Adrenal gland (tissue), 12 donors: ENCODE measurements around the gene VPS33A. TPM values are rescaled to one million over a fixed set of nuclear protein-coding genes. Genes with fewer than 3 reads are reported as not detected.

ENCODE experiments used
- DNase-seq, 7 donors: peaks; one replicate each; pipeline ENCODE4 v3.0.0-alpha.2; 2019 to 2020
- H3K27ac ChIP-seq, 5 donors: fragments of 200-600 bp; sonication (generic) in 4 of 5; 1 replicate in 3 of 5; 2 replicates in 2 of 5; pipeline versions ENCODE4 v1.5.1 to v1.8.0; 2016 to 2020; ENCODE audit warnings: mild to moderate bottlenecking in 1 of 5
- H3K27me3 ChIP-seq: fragments of 200-600 bp; 2 replicates; pipeline ENCODE4 v1.8.0; 2021
- H3K36me3 ChIP-seq, 2 donors: fragments of 200-600 bp; replicated peaks in 1 of 2; 1 replicate in 1 of 2; 2 replicates in 1 of 2; pipeline versions ENCODE4 v1.5.1 to v1.8.0; 2018 to 2022
- H3K4me1 ChIP-seq, 2 donors: fragments of 200-600 bp; replicated peaks in 1 of 2; 1 replicate in 1 of 2; 2 replicates in 1 of 2; pipeline versions ENCODE4 v1.5.1 to v1.8.0; 2018 to 2021
- H3K4me3 ChIP-seq, 4 donors: fragments of 200-600 bp; sonication (generic) in 3 of 4; one replicate each; pipeline ENCODE4 v1.5.1; 2016 to 2018
- H3K9me3 ChIP-seq, 3 donors: fragments of 200-600 bp; sonication (generic) in 1 of 3; replicated peaks in 1 of 3; 1 replicate in 2 of 3; 2 replicates in 1 of 3; pipeline versions ENCODE4 v1.5.1 to v1.8.0; 2016 to 2021
- POLR2A ChIP-seq, 2 donors: fragments of 450-650 bp; IDR thresholded peaks; one replicate each; pipeline ENCODE4 v1.6.1; 2017; ENCODE audit warnings: antibody characterized with exemption in 2 of 2, mild to moderate bottlenecking in 2 of 2, moderate library complexity in 1 of 2
- WGBS, 4 donors: extraction: QIAGEN DNeasy Blood & Tissue Kit in 2 of 4; methylation state at CpG; one replicate each; pipeline versions ENCODE4 v1.1.5 to v1.1.7; 2013 to 2017; 5-methylcytosine and 5-hydroxymethylcytosine counted together
- intact Hi-C, 2 donors: fragments of 100-400 bp; cut with DNase I; formaldehyde crosslinking; loops; one replicate each; pipeline versions ENCODE4 v1.14.1 to v1.15.0; 2022 to 2023
- polyA plus RNA-seq, 3 donors: library from polyadenylated mRNA; stranded (reverse); fragments of 200-250 nt in 2 of 3; fragments of 350-450 nt in 1 of 3; fragmentation: Illumina TruSeq in 1 of 3; extraction: RNeasy Lipid Tissue Mini Kit (QIAGEN cat#74804) in 1 of 3; gene quantifications; one replicate each; pipeline ENCODE4 v1.2.3, GENCODE V29; 2013 to 2014
- total RNA-seq, 9 donors: library from RNA; depleted of rRNA in 4 of 9; stranded (reverse); fragments of >200 nt in 4 of 9; fragments of 120-200 nt in 1 of 9; fragmentation: NEBNext Ultra II Directional in 1 of 9; extraction: Animal tissue kit (Norgen Biotek cat#: 25700) in 1 of 9; gene quantifications; one replicate each; pipeline versions ENCODE4 v1.1.0 to v1.2.4, GENCODE V29; 2013 to 2023
- TF ChIP-seq, protein P1 (sequence below), 6 experiments: fragments of 450-650 bp in 4 of 6; fragments of 200-600 bp in 2 of 6; sonication (generic) in 1 of 6; IDR thresholded peaks; 1 replicate in 5 of 6; 2 replicates in 1 of 6; pipeline versions ENCODE4 v1.5.1 to v1.8.0; 2016 to 2021; ENCODE audit warnings: antibody characterized with exemption in 6 of 6, mild to moderate bottlenecking in 2 of 6, moderate library complexity in 1 of 6
- donor health status: healthy with polysubstance abuse.
- donor health status: Bipolar disorder and iron deficiency.
- donor health status: DM: yes; HTN: yes; CAD: no.
- donor health status: DM: no; HTN: no; CAD: no.
- donor health status: DM: no; HTN: no; CAD: no.
- donor health status: DM: yes; HTN: yes; CAD: no.

Gene VPS33A
- total and polyA plus RNA-seq, 12 donors, result 9.7 to 35.3 (median 22.2) TPM

DNA sequence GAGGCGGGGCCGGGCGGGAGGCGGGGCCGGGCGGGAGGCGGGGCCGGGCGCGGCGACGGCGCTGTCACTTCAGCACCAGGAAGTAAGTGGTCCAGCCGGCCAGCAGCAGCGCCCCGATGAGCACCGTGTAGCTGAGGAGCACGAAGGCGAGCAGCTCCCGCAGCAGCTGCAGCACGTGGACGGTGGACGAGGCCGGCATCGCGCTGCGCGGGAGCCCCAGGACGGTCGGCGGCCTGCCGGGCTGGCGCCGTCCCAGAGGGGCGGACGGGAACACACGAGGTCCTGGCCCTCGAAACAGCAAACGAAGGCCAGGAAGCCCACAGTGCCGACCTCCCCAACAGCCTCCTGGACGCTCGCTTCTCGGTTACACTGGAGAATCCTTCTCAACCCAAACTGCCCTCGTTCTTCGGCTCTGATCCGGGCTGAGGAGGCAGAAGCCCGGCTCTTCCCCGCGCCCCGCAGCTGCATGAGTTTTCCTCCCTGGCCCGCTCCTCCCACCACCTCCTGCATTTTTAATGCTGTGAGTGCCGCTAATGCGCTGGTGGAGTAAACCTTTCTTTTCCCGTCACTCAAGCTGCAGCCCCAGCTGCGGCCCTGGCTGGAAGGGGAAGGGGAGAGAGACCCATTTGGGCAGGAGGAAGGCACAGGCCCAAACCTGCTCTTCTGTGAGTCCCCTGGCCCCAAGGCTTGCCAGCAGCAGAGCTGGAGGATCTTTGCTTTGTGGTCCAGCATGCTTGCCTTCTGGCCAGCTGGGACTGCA lies 39.7 kb downstream of the VPS33A start:
- H3K27me3 ChIP-seq, result no peaks in the 10 kb centered on the region
- 6 to 30% (median 9%) methylated on average over 14 to 55 of the region's 55 CpGs for WGBS, 4 donors
- peaks cover 0 to 26% of the 10 kb centered on the region in 2 donors for H3K36me3 ChIP-seq
- no peaks in the 10 kb centered on the region for H3K9me3 ChIP-seq
- intact Hi-C loops, result no loop called here
- DNase-seq, result peak in 3 of 7 donors; percentile 33 to 36 (median 34)
- peaks cover 16 to 25% of the 10 kb centered on the region in 2 donors for H3K4me1 ChIP-seq
- H3K4me3 ChIP-seq, result peak overlapping the region in 1 of 4 donors; percentile 50
- TF ChIP-seq, protein P1, sequence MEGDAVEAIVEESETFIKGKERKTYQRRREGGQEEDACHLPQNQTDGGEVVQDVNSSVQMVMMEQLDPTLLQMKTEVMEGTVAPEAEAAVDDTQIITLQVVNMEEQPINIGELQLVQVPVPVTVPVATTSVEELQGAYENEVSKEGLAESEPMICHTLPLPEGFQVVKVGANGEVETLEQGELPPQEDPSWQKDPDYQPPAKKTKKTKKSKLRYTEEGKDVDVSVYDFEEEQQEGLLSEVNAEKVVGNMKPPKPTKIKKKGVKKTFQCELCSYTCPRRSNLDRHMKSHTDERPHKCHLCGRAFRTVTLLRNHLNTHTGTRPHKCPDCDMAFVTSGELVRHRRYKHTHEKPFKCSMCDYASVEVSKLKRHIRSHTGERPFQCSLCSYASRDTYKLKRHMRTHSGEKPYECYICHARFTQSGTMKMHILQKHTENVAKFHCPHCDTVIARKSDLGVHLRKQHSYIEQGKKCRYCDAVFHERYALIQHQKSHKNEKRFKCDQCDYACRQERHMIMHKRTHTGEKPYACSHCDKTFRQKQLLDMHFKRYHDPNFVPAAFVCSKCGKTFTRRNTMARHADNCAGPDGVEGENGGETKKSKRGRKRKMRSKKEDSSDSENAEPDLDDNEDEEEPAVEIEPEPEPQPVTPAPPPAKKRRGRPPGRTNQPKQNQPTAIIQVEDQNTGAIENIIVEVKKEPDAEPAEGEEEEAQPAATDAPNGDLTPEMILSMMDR (IDR thresholded peaks at IDR 0.05), result no peak
- TF ChIP-seq POLR2A (IDR thresholded peaks at IDR 0.05), result no peak
- H3K27ac ChIP-seq, result peak overlapping the region in 2 of 5 donors; percentile 23 to 76

DNA sequence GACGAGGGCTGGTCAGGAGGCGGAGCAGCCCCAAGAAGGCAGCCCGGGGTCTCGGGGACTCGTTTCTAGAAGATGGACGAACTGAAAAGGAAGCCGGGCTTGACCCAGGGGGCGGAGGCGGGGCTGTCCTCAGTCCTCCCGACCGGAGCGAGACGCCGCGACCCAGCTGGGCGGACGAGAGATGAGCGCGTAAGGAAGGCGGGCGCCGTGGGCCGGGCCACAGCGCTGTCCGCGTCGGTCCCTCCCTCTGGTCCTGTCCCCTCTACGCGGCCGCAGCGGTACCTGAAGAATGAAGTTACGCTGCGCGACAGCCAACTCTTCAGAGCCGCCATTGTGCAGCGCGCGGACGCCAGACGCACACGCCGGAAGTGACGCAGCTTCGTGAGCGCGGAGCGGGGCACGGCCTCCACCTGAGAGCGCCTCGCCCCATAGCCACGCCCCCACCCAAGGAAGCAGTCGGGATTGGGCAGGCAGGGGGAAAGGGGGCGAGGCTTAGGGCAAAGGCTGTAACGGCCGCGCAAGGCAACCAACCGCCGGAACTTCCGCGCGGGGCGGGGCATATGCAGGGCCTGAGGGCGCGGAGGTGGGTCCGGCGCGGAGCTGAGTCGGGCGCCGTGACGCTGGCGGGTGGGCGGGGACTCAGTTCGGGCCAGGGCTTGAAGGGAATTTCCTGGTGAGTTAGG lies 40.5 kb downstream of the VPS33A start, which contains the start of gene DIABLO:
TSS of gene DIABLO (minus strand) at position 370 of the 683 bp plus-strand sequence. CDS start at position 332, 38 bp downstream.
- intact Hi-C loops, result no loop called here
- peaks cover 0 to 24% of the 10 kb centered on the region in 2 donors for H3K36me3 ChIP-seq
- H3K4me3 ChIP-seq, result peak within 1 kb of the TSS; percentile 30 to 93 (median 87)
- TF ChIP-seq, protein P1 (IDR thresholded peaks at IDR 0.05), result no peak
- peak; percentile 96 to 98 for TF ChIP-seq POLR2A (IDR thresholded peaks at IDR 0.05)
- WGBS, 4 donors, result 0% methylated on average over 73 to 74 of the region's 74 CpGs; no CpG with 5 or more reads in 2 of the 4 donors
- peaks cover 16 to 25% of the 10 kb centered on the region in 2 donors for H3K4me1 ChIP-seq
- DNase-seq, result peak; percentile 100
- H3K9me3 ChIP-seq, result no peaks in the 10 kb centered on the region
- H3K27me3 ChIP-seq, result no peaks in the 10 kb centered on the region
- H3K27ac ChIP-seq, result peak within 1 kb of the TSS; percentile 88 to 99 (median 94)

- H3K4me1 ChIP-seq, result no peaks in the 10 kb centered on the region
- H3K36me3 ChIP-seq, result peaks cover 0 to 92% of the 10 kb centered on the region in 2 donors
- H3K27me3 ChIP-seq, result no peaks in the 10 kb centered on the region
- H3K9me3 ChIP-seq, result no peaks in the 10 kb centered on the region
- no peak overlapping the region for H3K27ac ChIP-seq
- no peak for DNase-seq
- no peak overlapping the region for H3K4me3 ChIP-seq
- intact Hi-C loops, result no loop called here
- TF ChIP-seq POLR2A (IDR thresholded peaks at IDR 0.05), result no peak
- TF ChIP-seq, protein P1 (IDR thresholded peaks at IDR 0.05), result no peak
- 81 to 95% (median 92%) methylated on average over 1 of the region's 1 CpG for WGBS, 4 donors
Observed at GRCh38 chr12:122216445-122216844, 49.8 kb downstream of the VPS33A start.

- no peak overlapping the region for H3K4me3 ChIP-seq
- no peaks in the 10 kb centered on the region for H3K27me3 ChIP-seq
- no peaks in the 10 kb centered on the region for H3K4me1 ChIP-seq
- peaks cover 0 to 93% of the 10 kb centered on the region in 2 donors for H3K36me3 ChIP-seq
- no peak for DNase-seq
- no peaks in the 10 kb centered on the region for H3K9me3 ChIP-seq
- WGBS, 4 donors, result 79 to 90% (median 83%) methylated on average over 5 of the region's 5 CpGs
- H3K27ac ChIP-seq, result no peak overlapping the region
- intact Hi-C loops, result no loop called here
- TF ChIP-seq, protein P1 (IDR thresholded peaks at IDR 0.05), result no peak
- no peak for TF ChIP-seq POLR2A (IDR thresholded peaks at IDR 0.05)
Observed at GRCh38 chr12:122215771-122216170, 50.5 kb downstream of the VPS33A start.
